Measurements from ENCODE around the gene ETNK2.

ETNK2 gene

GRCh38 chr1:204192046-204192445 is 40.2 kb upstream of the ETNK2 start:
- Histone ChIP-seq H3K27ac (ENCODE audit: low read depth, low read length) (no peak overlapping the region), H3K9me3 (ENCODE audit: control insufficient read depth, insufficient read depth, low read length) (no peaks in the 10 kb centered on the region), H3K4me3 (ENCODE audit: low read depth, low read length) (no peak overlapping the region), H3K27me3 (ENCODE audit: control insufficient read depth, insufficient read depth, low read length) (peaks cover 49% of the 10 kb centered on the region), H3K9ac (ENCODE audit: low read depth, low read length) (no peak overlapping the region), H3K4me1 (ENCODE audit: control insufficient read depth, insufficient read depth, low read length) (peaks cover 6% of the 10 kb centered on the region; the same call in 1 of the 2 replicates), H3K36me3 (ENCODE audit: control insufficient read depth, insufficient read depth, low read length) (no peaks in the 10 kb centered on the region)

GRCh38 chr1:204191456-204191855 is 39.6 kb upstream of the ETNK2 start:
- no peak overlapping the region for H3K27ac ChIP-seq (ENCODE audit: low read depth, low read length)
- no peak overlapping the region for H3K4me3 ChIP-seq (ENCODE audit: low read depth, low read length)
- peaks cover 54% of the 10 kb centered on the region for H3K27me3 ChIP-seq (ENCODE audit: control insufficient read depth, insufficient read depth, low read length)
- H3K4me1 ChIP-seq (ENCODE audit: control insufficient read depth, insufficient read depth, low read length) = peaks cover 6% of the 10 kb centered on the region; the same call in 1 of the 2 replicates
- no peak overlapping the region for H3K9ac ChIP-seq (ENCODE audit: low read depth, low read length)
- H3K36me3 ChIP-seq (ENCODE audit: control insufficient read depth, insufficient read depth, low read length) = no peaks in the 10 kb centered on the region
- H3K9me3 ChIP-seq (ENCODE audit: control insufficient read depth, insufficient read depth, low read length) = no peaks in the 10 kb centered on the region

- peaks cover 6% of the 10 kb centered on the region; the same call in 1 of the 2 replicates for H3K4me1 ChIP-seq (ENCODE audit: control insufficient read depth, insufficient read depth, low read length)
- peaks cover 54% of the 10 kb centered on the region for H3K27me3 ChIP-seq (ENCODE audit: control insufficient read depth, insufficient read depth, low read length)
- no peaks in the 10 kb centered on the region for H3K36me3 ChIP-seq (ENCODE audit: control insufficient read depth, insufficient read depth, low read length)
- H3K9ac ChIP-seq (ENCODE audit: low read depth, low read length) = no peak overlapping the region
- peak overlapping the region; percentile 56 for H3K4me3 ChIP-seq (ENCODE audit: low read depth, low read length)
- no peak overlapping the region for H3K27ac ChIP-seq (ENCODE audit: low read depth, low read length)
- H3K9me3 ChIP-seq (ENCODE audit: control insufficient read depth, insufficient read depth, low read length) = no peaks in the 10 kb centered on the region
Measured at GRCh38 chr1:204190212-204191211, 38.7 kb upstream of the ETNK2 start.

- H3K36me3 ChIP-seq (ENCODE audit: control insufficient read depth, insufficient read depth, low read length) = no peaks in the 10 kb centered on the region
- H3K4me1 ChIP-seq (ENCODE audit: control insufficient read depth, insufficient read depth, low read length) = peaks cover 6% of the 10 kb centered on the region; the same call in 1 of the 2 replicates
- H3K27ac ChIP-seq (ENCODE audit: low read depth, low read length) = no peak overlapping the region
- H3K9ac ChIP-seq (ENCODE audit: low read depth, low read length) = no peak overlapping the region
- no peak overlapping the region for H3K4me3 ChIP-seq (ENCODE audit: low read depth, low read length)
- peaks cover 54% of the 10 kb centered on the region for H3K27me3 ChIP-seq (ENCODE audit: control insufficient read depth, insufficient read depth, low read length)
- H3K9me3 ChIP-seq (ENCODE audit: control insufficient read depth, insufficient read depth, low read length) = no peaks in the 10 kb centered on the region
Measured at GRCh38 chr1:204188959-204189639, 37.3 kb upstream of the ETNK2 start.

GRCh38 chr1:204186597-204186996 is 34.8 kb upstream of the ETNK2 start:
- H3K27me3 ChIP-seq (ENCODE audit: control insufficient read depth, insufficient read depth, low read length) = peaks cover 36% of the 10 kb centered on the region
- no peak overlapping the region for H3K27ac ChIP-seq (ENCODE audit: low read depth, low read length)
- no peaks in the 10 kb centered on the region for H3K9me3 ChIP-seq (ENCODE audit: control insufficient read depth, insufficient read depth, low read length)
- no peak overlapping the region for H3K4me3 ChIP-seq (ENCODE audit: low read depth, low read length)
- no peak overlapping the region for H3K9ac ChIP-seq (ENCODE audit: low read depth, low read length)
- peaks cover 6% of the 10 kb centered on the region; the same call in 1 of the 2 replicates for H3K4me1 ChIP-seq (ENCODE audit: control insufficient read depth, insufficient read depth, low read length)
- no peaks in the 10 kb centered on the region for H3K36me3 ChIP-seq (ENCODE audit: control insufficient read depth, insufficient read depth, low read length)

- H3K9ac ChIP-seq (ENCODE audit: low read depth, low read length) = no peak overlapping the region
- no peaks in the 10 kb centered on the region for H3K4me1 ChIP-seq (ENCODE audit: control insufficient read depth, insufficient read depth, low read length)
- H3K27ac ChIP-seq (ENCODE audit: low read depth, low read length) = no peak overlapping the region
- no peaks in the 10 kb centered on the region for H3K27me3 ChIP-seq (ENCODE audit: control insufficient read depth, insufficient read depth, low read length)
- no peak overlapping the region for H3K4me3 ChIP-seq (ENCODE audit: low read depth, low read length)
- H3K36me3 ChIP-seq (ENCODE audit: control insufficient read depth, insufficient read depth, low read length) = no peaks in the 10 kb centered on the region
- H3K9me3 ChIP-seq (ENCODE audit: control insufficient read depth, insufficient read depth, low read length) = no peaks in the 10 kb centered on the region
Measured at GRCh38 chr1:204181116-204181515, 29.3 kb upstream of the ETNK2 start.

- H3K36me3 ChIP-seq (ENCODE audit: control insufficient read depth, insufficient read depth, low read length) = no peaks in the 10 kb centered on the region
- no peaks in the 10 kb centered on the region for H3K9me3 ChIP-seq (ENCODE audit: control insufficient read depth, insufficient read depth, low read length)
- H3K4me1 ChIP-seq (ENCODE audit: control insufficient read depth, insufficient read depth, low read length) = no peaks in the 10 kb centered on the region
- H3K27ac ChIP-seq (ENCODE audit: low read depth, low read length) = no peak overlapping the region
- H3K4me3 ChIP-seq (ENCODE audit: low read depth, low read length) = no peak overlapping the region
- no peaks in the 10 kb centered on the region for H3K27me3 ChIP-seq (ENCODE audit: control insufficient read depth, insufficient read depth, low read length)
- H3K9ac ChIP-seq (ENCODE audit: low read depth, low read length) = no peak overlapping the region
Measured at GRCh38 chr1:204180133-204180532, 28.3 kb upstream of the ETNK2 start.

- Histone ChIP-seq H3K4me1 (ENCODE audit: control insufficient read depth, insufficient read depth, low read length) (no peaks in the 10 kb centered on the region), H3K36me3 (ENCODE audit: control insufficient read depth, insufficient read depth, low read length) (no peaks in the 10 kb centered on the region)
Measured at GRCh38 chr1:204178487-204179281, 26.8 kb upstream of the ETNK2 start.

GRCh38 chr1:204177133-204177532 is 25.3 kb upstream of the ETNK2 start:
- no peaks in the 10 kb centered on the region for H3K27me3 ChIP-seq (ENCODE audit: control insufficient read depth, insufficient read depth, low read length)
- no peak overlapping the region for H3K9ac ChIP-seq (ENCODE audit: low read depth, low read length)
- no peaks in the 10 kb centered on the region for H3K4me1 ChIP-seq (ENCODE audit: control insufficient read depth, insufficient read depth, low read length)
- H3K4me3 ChIP-seq (ENCODE audit: low read depth, low read length) = no peak overlapping the region
- H3K9me3 ChIP-seq (ENCODE audit: control insufficient read depth, insufficient read depth, low read length) = no peaks in the 10 kb centered on the region
- H3K36me3 ChIP-seq (ENCODE audit: control insufficient read depth, insufficient read depth, low read length) = no peaks in the 10 kb centered on the region
- no peak overlapping the region for H3K27ac ChIP-seq (ENCODE audit: low read depth, low read length)

More at GRCh38 chr1:204178487-204179281, 26.8 kb upstream of the ETNK2 start:
- no peaks in the 10 kb centered on the region for H3K9me3 ChIP-seq (ENCODE audit: control insufficient read depth, insufficient read depth, low read length)
- H3K9ac ChIP-seq (ENCODE audit: low read depth, low read length) = no peak overlapping the region
- no peak overlapping the region for H3K27ac ChIP-seq (ENCODE audit: low read depth, low read length)
- H3K27me3 ChIP-seq (ENCODE audit: control insufficient read depth, insufficient read depth, low read length) = no peaks in the 10 kb centered on the region
- no peak overlapping the region for H3K4me3 ChIP-seq (ENCODE audit: low read depth, low read length)

- no peak overlapping the region for H3K27ac ChIP-seq (ENCODE audit: low read depth, low read length)
- no peak overlapping the region for H3K9ac ChIP-seq (ENCODE audit: low read depth, low read length)
- 0 out of 2 replicates have a peak, but pooled peaks cover 5% of the 10 kb centered on the region for H3K9me3 ChIP-seq (ENCODE audit: control insufficient read depth, insufficient read depth, low read length)
- no peaks in the 10 kb centered on the region for H3K36me3 ChIP-seq (ENCODE audit: control insufficient read depth, insufficient read depth, low read length)
- H3K4me1 ChIP-seq (ENCODE audit: control insufficient read depth, insufficient read depth, low read length) = no peaks in the 10 kb centered on the region
- H3K4me3 ChIP-seq (ENCODE audit: low read depth, low read length) = no peak overlapping the region
- H3K27me3 ChIP-seq (ENCODE audit: control insufficient read depth, insufficient read depth, low read length) = no peaks in the 10 kb centered on the region
Measured at GRCh38 chr1:204176049-204176448, 24.2 kb upstream of the ETNK2 start.

Measured in HUES48 (cell line).